Lower lobe of right lung (tissue), 2 donors: ENCODE data around the gene IL36RN. TPM values are rescaled to one million over a fixed set of nuclear protein-coding genes. Genes with fewer than 3 reads are reported as not detected.
A peak's percentile ranks its signal among the peaks of the same experiment; 100 is the strongest.

Source experiments
- ATAC-seq, 2 donors: fragments of 200-7000 bp; cut with Tn5 transposase; one replicate each; pipeline ENCODE4 v1.9.1; 2020 to 2022; ENCODE audit warnings: mild to moderate bottlenecking in 2 of 2, moderate library complexity in 2 of 2
- DNase-seq: peaks from one replicate; pipeline ENCODE4 v3.0.0-alpha.2; 2020
- H3K27ac ChIP-seq: fragments of 200-600 bp; one replicate; pipeline ENCODE4 v1.8.0; 2022
- H3K27me3 ChIP-seq: fragments of 200-600 bp; one replicate; pipeline ENCODE4 v1.8.0; 2022; ENCODE audit warnings: low read depth
- H3K36me3 ChIP-seq: fragments of 200-600 bp; one replicate; pipeline ENCODE4 v1.8.0; 2022; ENCODE audit warnings: mild to moderate bottlenecking
- H3K4me1 ChIP-seq: fragments of 200-600 bp; one replicate; pipeline ENCODE4 v1.8.0; 2022
- H3K4me3 ChIP-seq: fragments of 200-600 bp; one replicate; pipeline ENCODE4 v1.8.0; 2022; ENCODE audit warnings: mild to moderate bottlenecking
- H3K9me3 ChIP-seq: fragments of 200-600 bp; one replicate; pipeline ENCODE4 v1.8.0; 2022
- intact Hi-C: fragments of 100-400 bp; cut with DNase I; formaldehyde crosslinking; loops from one replicate; pipeline ENCODE4 v1.11.0; 2022
- total RNA-seq: library from RNA; stranded (reverse); fragmentation: NEBNext Ultra II Directional; extraction: Animal tissue kit (Norgen Biotek cat#: 25700); gene quantifications from one replicate; pipeline ENCODE4 v1.2.1, GENCODE V29; 2021
- TF ChIP-seq, protein P1 (sequence below): fragments of 200-600 bp; IDR thresholded peaks from one replicate; pipeline ENCODE4 v1.8.0; 2022; ENCODE audit warnings: antibody characterized with exemption, mild to moderate bottlenecking
- donor health status: DM: no; HTN: yes; CAD: no; lungs with severe emphysema.

IL36RN gene
- total RNA-seq, 1 donor from 2014 or later, result not detected

DNA sequence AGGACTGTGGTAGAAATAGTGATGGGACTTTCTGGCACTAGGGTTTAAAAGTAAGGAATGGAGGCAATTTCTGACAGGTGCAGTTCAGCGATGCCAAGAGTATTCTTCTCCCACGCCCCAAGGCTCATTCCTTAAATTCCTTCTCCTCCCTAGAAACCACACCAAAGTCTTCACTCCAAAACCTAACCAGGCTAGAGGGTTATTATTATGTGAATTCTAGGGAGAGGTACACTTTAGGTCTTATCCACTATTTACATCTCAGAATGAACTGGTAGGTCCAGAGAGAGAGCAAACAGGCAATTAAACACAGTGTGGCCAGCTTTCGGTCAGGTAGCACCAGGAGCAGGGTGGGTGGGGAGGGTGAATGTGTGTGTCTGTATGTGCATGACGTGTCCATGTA lies 20.1 kb downstream of the IL36RN start:
- DNase-seq (no peak), ATAC-seq (no peak)
- Histone ChIP-seq H3K4me3 (no peak overlapping the region), H3K36me3 (no peaks in the 10 kb centered on the region), H3K27ac (no peak overlapping the region), H3K4me1 (no peaks in the 10 kb centered on the region), H3K27me3 (no peaks in the 10 kb centered on the region), H3K9me3 (no peaks in the 10 kb centered on the region)
- intact Hi-C loops, result no loop called here
- TF ChIP-seq, protein P1, sequence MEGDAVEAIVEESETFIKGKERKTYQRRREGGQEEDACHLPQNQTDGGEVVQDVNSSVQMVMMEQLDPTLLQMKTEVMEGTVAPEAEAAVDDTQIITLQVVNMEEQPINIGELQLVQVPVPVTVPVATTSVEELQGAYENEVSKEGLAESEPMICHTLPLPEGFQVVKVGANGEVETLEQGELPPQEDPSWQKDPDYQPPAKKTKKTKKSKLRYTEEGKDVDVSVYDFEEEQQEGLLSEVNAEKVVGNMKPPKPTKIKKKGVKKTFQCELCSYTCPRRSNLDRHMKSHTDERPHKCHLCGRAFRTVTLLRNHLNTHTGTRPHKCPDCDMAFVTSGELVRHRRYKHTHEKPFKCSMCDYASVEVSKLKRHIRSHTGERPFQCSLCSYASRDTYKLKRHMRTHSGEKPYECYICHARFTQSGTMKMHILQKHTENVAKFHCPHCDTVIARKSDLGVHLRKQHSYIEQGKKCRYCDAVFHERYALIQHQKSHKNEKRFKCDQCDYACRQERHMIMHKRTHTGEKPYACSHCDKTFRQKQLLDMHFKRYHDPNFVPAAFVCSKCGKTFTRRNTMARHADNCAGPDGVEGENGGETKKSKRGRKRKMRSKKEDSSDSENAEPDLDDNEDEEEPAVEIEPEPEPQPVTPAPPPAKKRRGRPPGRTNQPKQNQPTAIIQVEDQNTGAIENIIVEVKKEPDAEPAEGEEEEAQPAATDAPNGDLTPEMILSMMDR, result no peak

DNA sequence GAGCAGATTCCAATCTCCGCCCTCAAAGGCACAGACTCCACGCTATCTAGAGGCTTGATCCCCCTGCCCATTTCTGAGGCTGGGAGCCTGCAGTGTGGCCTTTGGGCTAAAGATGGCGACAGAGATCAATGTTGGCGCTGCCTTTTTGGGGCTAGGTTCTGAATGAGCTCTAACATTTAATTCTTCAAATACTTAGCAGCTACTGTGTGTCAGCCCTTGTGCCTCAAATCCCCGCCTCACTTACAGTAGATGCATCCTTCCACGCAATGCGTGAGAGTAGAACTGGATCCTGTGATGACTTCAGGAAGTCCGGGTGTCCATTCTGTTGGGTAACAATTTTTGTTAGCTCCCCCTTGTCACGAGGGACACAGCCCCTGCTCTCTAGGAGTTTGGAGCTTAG lies 21.1 kb downstream of the IL36RN start:
- H3K9me3 ChIP-seq, result no peaks in the 10 kb centered on the region
- ATAC-seq (peak; percentile 49), DNase-seq (peak; percentile 53)
- intact Hi-C loops, result no loop called here
- TF ChIP-seq, protein P1, result peak; percentile 59
- no peaks in the 10 kb centered on the region for H3K27me3 ChIP-seq
- no peak overlapping the region for H3K27ac ChIP-seq
- no peaks in the 10 kb centered on the region for H3K36me3 ChIP-seq
- H3K4me1 ChIP-seq, result no peaks in the 10 kb centered on the region
- no peak overlapping the region for H3K4me3 ChIP-seq

GRCh38 chr2:113081488-113082210 lies 22.7 kb downstream of the IL36RN start:
- no peak for DNase-seq
- H3K36me3 ChIP-seq, result no peaks in the 10 kb centered on the region
- TF ChIP-seq, protein P1, result no peak
- H3K27me3 ChIP-seq, result no peaks in the 10 kb centered on the region
- no peak overlapping the region for H3K27ac ChIP-seq
- no peaks in the 10 kb centered on the region for H3K4me1 ChIP-seq
- no peaks in the 10 kb centered on the region for H3K9me3 ChIP-seq
- no peak for ATAC-seq
- intact Hi-C loops, result no loop called here
- no peak overlapping the region for H3K4me3 ChIP-seq

- no peak overlapping the region for H3K4me3 ChIP-seq
- H3K27me3 ChIP-seq, result no peaks in the 10 kb centered on the region
- no peaks in the 10 kb centered on the region for H3K36me3 ChIP-seq
- no peaks in the 10 kb centered on the region for H3K9me3 ChIP-seq
- H3K4me1 ChIP-seq, result no peaks in the 10 kb centered on the region
- intact Hi-C loops, result no loop called here
- DNase-seq (no peak), ATAC-seq (peak; percentile 27 to 48)
- TF ChIP-seq, protein P1, result no peak
- no peak overlapping the region for H3K27ac ChIP-seq
Observed at GRCh38 chr2:113083296-113083695, 24.3 kb downstream of the IL36RN start.

DNA sequence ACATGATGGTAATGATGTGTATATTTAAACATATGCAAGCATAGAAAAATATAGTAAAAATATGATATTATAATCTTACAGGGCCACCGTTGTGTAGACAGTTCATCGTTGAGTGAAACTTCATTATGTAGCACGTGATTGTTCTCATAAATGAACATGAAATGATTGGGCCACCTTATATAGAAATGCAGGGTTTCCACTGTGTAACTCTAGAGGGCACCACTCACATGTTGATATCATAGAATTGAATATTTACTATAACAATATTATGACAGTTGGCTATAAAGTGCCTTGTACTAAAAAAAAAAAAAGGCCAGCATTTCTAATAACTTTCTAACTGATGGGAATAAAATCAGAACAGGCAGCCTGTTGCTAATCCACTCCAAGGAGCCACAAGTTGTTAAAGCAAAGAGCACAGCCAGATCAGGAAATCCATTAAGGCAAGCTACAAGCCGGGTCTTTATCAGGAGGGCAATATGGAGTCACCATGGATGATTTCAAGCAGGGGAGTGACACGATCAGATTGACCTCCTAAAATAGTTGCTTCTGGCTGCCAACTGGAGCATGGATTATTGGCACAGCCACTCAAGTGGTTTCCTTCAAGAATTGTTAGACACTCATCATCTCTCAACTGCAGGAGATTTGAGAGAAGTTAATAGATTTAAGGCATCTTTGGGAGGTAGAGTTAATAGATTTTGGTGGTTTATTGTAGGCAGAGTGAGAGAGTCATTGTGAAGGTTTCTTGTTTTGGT lies 25.4 kb downstream of the IL36RN start:
- ATAC-seq, result peak; percentile 57 to 67
- no peaks in the 10 kb centered on the region for H3K4me1 ChIP-seq
- H3K4me3 ChIP-seq, result no peak overlapping the region
- H3K27me3 ChIP-seq, result no peaks in the 10 kb centered on the region
- no peak for DNase-seq
- intact Hi-C loops, result no loop called here
- H3K27ac ChIP-seq, result no peak overlapping the region
- no peaks in the 10 kb centered on the region for H3K36me3 ChIP-seq
- TF ChIP-seq, protein P1, result peak; percentile 35
- H3K9me3 ChIP-seq, result no peaks in the 10 kb centered on the region
